ENCODE data around the gene HOXD11. TPM values are rescaled to one million over a fixed set of nuclear protein-coding genes. Genes with fewer than 3 reads are reported as not detected.

HOXD11 gene
- total and polyA plus RNA-seq, 9 of the 15 experiments (the other 6 are each of a cell fraction or from before 2014, with no cell fraction given) = not detected

GRCh38 chr2:176104316-176105077 lies 2.6 kb upstream of the HOXD11 start (continued):
- TF ChIP-seq ZNF76 (CRISPR knock-in tag; IDR thresholded peaks at IDR 0.05; ENCODE audit: borderline replicate concordance) (no peak), ZNF253 (CRISPR knock-in tag; conservative IDR thresholded peaks at IDR 0.05) (no peak), PTBP1 (IDR thresholded peaks at IDR 0.05; ENCODE audit: low read depth, low read length) (no peak), NR2F6 (CRISPR knock-in tag; IDR thresholded peaks at IDR 0.05) (no peak), ZBED1 (IDR thresholded peaks at IDR 0.05) (no peak), MGA (IDR thresholded peaks at IDR 0.05) (no peak), HMG20A (CRISPR knock-in tag; conservative IDR thresholded peaks at IDR 0.05) (no peak), ESRRB (CRISPR knock-in tag; IDR thresholded peaks at IDR 0.05; ENCODE audit: borderline replicate concordance) (no peak), MYBL2 (IDR thresholded peaks at IDR 0.05; ENCODE audit: low read depth) (no peak), MYBL2 (CRISPR knock-in tag; IDR thresholded peaks at IDR 0.05; ENCODE audit: borderline replicate concordance) (no peak), TFE3 (CRISPR knock-in tag; IDR thresholded peaks at IDR 0.05) (no peak), SP2 (IDR thresholded peaks at IDR 0.05; ENCODE audit: extremely low read depth, low read depth, low read length, poor library complexity, severe bottlenecking) (no peak), FOSL1 (tag; conservative IDR thresholded peaks at IDR 0.05) (peak; percentile 32; the same call in 1 of the 2 replicates), GTF2A2 (tag; IDR thresholded peaks at IDR 0.05) (no peak), ZNF24 (IDR thresholded peaks at IDR 0.05) (no peak)
- TF ChIP-seq, protein P1, sequence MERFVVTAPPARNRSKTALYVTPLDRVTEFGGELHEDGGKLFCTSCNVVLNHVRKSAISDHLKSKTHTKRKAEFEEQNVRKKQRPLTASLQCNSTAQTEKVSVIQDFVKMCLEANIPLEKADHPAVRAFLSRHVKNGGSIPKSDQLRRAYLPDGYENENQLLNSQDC (CRISPR knock-in tag; IDR thresholded peaks at IDR 0.05) = no peak

All from K562 (cell line).